HG03280 (cell line): Measurements from ENCODE around the gene PCED1B.

Source experiments
- ATAC-seq: cut with Tn5 transposase; IDR thresholded peaks from one replicate; pipeline ENCODE4 v1.9.1; 2021; ENCODE audit warnings: mild to moderate bottlenecking, moderate library complexity; ENCODE audit not compliant: unreplicated experiment

The PCED1B gene

DNA sequence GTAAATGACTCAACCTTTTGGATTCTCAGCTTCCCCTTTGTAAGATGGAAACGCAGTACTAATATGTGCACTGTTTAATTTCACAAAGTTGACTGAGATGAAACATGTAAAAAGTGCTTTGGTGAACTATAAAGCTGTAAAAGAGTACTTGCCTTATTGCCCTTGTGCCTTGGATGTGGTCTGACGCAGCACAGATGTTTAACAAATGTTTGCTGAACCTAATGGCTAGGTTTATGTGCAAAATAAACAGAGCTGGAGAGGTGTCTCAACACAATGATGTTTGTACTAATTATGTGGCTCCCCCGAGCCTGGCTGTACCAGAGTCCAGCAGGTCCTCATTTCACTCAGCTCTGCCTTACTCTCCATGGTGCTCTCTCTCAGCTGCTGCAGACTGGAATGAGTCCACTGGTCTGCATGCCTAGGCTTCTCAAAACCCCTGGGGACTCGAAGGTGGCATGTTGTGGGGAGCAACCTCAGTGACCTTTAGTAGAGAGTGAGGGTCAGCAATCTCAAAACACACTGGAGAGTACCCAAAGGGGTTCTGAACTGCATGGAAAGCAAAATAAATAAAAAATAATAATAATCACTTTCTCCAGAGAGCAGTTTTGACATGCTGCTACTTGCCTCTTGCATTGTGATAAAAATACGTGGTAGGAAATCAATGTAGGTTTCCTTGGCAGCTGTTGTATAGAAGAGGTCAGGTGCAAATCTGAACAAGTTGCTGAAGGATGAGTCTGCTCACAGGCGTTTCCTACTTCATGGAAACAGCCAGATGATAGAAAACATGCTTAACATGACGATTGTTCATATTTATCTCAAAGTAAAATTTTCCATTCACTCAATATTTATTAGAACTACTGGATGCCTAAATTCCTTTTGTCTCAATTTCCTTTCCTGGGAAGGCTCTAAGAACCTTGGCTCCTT, 8.9 kb downstream of the PCED1B start:
- no peak for ATAC-seq

DNA sequence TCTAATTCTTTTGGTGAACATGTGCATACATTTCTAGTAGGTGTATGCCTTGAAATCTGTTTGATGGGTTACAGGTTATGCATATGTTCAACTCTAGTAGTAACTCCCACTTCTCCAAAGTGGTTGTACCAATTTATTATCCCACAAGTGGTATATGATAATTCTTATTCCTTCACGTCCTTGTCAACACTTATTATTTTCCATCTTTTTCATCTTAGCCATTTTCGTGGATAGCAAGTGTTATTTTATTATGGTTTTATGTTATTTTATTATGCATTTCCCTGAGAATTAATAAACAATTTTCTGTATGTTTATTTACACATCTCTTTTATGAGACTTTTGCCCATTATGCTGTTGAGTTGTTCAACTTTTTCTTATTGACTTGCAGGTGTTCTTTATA, 11.6 kb downstream of the PCED1B start:
- ATAC-seq = no peak

DNA sequence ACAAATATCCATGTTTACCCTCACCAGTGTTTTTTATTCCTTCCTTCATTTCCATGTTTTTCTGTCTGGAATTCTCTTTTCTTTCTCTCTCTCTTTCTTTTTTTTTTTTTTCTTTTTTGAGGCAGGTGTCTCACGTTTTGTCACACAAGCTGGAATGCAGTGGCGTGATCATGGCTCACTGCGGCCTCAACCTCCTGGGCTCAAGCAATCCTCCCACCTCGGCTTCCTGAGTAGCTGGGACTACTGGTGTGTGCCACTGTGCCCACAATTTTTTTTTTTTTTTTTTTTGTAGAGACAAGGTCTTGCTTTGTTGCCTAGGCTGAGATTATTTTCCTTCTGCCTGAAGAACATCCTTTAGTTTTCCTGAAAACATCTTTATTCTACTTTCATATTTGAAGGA, 15.4 kb downstream of the PCED1B start:
- ATAC-seq = no peak

DNA sequence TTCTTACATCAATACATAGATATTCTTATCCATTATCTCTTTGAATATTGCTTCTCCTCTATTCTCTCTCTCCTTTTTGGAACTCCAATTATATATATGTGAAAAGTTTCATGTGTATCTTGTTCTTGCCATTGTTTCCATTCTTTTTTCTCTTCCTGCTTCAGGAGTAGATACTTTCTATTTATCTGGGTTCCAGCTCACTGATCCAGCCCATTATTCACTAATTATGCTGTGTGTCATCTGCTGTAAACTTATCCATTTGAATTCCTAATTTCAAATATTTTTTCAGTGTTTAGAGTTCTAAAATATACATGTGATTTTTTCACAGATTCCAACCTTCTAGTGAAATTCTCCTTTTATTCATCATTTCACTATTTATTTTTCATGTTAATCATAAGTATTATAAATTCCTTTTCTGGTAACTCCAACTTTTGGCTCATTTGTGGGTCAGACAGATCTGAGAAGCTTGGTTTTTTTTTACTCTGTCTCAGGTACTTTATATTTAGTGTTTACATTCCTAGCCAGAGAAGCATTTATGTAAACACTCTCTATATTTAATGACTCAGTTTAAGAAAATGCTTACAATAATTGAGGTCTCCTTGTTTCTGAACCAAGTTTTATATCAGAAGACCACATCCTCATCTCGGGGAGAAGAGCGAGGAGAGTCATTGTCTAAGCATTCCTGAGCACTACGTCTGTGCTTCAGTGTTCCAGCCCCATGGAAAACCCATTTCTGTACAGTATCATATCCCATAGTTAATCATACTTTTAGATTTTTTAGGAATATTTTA, 16.2 kb downstream of the PCED1B start:
- ATAC-seq = no peak

DNA sequence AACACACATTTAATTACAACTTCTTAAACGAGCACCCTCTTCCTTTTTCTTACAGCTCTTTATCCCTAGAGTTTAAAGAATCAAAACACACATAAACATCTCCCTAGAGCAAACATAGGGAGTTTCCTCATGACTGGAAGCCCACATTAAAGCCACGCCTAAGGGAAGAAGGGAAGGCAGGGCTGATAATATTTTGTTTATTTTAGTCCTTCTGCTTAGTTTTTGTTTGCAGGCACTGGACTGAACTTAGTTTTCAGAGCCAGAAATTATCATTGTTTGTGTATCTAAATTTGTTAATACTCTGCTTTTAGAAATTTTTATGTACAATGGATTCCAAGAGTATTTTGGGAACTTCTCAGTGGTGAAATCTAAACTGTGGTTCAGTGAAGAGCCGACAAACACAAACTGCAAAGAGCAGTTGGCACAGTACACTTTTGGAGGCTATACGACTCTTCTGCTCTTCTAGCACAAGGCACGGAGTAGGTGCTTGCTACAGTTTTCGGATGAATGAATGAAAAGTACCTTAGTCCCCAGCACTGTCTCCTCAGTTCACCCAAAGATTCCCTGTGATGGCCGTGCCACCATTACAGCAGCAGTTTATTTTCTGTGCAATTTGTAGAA, 18.0 kb downstream of the PCED1B start:
- no peak for ATAC-seq

DNA sequence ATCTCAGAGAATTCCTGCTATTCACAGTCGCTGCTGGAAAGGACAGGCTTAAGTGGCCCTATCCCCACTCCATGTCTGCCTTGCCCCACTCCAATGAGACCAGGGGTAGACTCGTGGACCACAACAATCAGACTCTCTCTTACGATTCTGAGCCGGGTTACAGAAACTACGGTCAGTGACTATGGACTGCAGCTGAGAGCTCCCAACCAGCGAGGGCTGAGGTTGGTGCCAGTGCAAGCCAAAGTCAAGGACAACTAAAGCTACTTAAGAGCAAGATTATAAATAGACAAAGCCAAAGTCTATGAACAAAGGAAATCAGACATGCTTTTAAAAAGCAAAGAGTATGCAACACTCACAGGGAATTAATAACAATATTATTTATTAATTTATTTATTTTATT, 18.7 kb downstream of the PCED1B start:
- no peak for ATAC-seq

DNA sequence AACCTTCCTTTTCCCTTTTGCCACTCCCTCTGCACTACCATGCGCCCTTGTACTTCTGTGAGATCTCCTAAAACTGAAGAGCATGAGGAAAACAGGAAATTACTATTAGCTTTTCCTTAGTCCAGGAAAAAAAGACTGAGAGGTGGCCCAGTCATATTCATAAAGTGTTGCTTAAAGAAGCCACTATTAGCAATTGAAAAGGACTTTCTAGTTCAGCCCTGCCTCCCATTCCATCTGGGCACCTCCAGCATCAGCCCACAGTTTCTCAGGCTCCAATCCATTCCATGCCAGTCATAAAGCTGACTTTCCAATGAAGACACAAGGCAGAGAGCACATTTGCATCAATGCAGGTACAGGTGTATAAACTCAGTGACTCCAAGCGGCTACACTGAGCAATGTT, 20.2 kb downstream of the PCED1B start:
- no peak for ATAC-seq

DNA sequence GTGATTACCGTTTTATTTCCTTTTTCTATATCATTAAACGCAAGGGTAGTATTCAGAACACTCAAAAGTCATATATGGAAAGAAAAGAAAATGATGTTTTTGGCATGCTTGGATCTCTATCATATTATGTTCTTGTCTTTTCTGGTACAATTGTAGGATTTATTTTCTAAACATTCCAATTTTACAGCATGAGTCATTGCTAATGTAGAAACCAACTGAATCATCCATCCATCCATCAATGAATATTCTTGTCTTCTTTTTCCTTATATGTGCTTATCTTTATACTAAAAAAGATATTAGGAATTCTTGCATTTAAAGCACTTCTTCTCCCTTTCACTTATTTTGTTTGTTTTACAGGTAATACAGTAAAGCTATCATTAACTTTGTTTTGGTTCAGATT, 20.7 kb downstream of the PCED1B start:
- ATAC-seq = no peak

DNA sequence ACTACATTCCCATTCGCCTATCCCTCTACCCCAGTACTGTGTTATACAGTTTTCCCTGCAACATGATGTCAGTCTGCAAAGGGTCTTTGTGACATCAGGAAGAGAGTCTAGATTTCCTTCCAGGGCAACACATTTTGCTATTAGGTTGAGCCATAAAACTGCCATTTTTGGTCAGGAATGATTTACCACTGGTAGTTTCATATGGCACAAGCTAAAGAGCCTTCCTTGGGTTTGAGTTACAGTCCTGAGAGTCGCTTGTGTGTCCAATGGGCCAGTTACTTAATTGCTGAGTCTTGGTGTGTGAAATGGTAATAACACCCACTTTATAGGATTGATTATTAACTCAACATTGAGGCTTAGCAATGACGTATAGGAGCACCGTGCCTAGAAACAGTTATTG, 23.0 kb downstream of the PCED1B start:
- ATAC-seq = no peak

DNA sequence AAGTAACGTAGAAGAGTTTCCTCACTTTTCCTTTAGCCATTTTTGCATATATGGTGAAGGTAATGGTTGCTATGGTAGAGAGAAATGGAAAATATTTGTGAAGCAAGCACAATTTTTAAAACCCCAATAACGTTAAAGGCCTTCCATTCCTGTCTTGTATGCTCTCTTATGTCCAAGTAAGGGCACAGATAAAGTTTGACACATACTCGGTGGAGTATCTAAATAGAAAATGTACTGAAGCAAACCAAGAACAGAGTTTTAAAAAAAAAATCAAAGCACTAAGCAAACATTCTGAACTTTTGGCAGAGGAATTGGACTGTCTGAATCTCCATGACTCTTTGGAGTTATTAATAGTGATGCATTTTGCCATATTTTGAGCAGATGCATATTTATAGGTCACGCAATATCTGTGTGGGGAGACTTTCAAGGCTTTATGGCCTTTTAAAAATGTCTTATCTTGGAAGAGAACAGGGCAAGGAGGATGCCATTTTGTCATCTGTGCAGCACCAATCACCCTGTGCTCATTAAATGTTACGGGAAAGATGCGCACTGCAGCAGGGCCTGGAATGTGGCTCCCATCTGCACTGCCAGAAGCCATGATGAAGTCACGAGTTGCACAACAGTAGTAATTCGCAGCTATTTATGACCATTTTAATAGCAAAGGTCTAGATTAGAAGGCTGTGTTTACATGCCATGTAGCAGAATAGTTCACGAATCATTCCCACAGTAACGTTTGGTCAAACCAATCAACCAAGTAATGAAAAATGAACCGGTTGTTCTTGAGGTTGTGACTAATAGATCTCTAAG, 23.6 kb downstream of the PCED1B start:
- no peak for ATAC-seq

DNA sequence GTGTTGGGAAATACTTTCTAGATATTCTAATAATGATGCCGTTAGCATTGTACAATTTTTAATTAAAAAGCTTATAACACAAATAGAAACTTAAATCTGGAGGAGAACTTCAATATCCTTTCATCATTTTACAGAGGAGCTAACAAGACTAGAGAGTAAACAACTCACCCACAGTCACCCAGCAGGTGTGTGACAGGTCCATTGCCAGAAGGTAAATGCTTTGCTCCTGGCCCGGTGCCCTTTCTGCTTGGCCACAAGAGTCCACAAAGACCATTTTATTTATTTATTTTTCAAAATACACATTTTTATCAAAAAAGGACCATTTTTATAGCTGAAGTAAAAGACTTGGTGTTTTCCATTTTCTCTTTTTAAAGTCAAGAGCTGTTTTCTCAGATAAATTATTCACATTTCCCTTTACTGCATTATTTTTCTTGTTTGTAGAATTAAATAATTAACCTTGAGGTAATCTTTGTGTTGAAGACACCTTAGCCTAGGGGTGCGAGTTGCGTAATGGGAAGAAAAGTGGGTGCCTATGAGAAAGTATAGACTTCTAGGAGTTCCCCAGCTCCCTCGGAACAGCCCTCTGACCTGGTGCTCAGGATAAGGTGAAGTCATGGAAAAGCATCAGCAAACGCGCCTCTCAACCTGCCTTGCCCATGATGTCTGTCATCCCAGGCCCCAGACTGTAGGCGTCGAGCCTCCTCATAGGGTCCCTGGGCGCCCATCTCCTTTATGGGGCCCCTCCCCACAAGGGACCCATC, 26.7 kb downstream of the PCED1B start:
- no peak for ATAC-seq

DNA sequence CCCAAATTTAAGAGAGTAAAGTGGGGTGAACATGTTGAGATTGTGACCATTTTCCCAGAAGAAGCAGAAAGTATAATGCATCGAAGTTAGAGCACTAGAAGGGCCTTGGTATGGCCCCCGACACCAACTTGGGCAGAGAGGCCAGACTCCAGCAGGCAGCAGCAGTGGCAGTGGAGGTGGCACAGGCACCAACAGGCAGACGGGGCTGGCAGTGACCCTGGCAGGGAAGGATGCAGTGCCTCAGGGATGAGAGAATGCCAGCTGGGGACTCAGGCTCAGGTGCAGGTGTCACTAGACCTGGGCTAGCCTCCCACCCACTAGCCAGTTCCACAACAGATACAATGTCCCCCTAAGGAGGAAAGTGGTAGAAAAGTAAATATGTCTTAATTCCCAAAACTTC, 28.0 kb downstream of the PCED1B start:
- ATAC-seq = no peak

DNA sequence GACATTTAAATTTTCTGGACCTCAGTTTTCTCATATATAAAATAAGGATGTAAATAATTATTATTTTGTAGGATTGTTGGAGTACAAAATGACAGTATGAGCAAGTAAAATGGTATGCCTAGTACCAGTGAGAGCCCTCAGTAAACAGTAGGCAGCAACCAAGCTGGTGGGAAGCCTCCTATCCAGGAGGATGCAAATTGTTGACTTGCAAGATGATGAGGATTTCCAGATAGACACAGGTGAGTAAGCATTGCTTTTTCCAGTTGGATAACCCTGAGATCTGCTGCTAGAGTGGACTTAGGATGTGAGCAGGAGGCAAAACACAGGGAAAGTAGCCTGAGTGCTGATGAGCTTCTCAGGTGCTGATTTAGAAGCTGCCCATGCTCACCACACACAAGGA, 28.5 kb downstream of the PCED1B start:
- no peak for ATAC-seq

DNA sequence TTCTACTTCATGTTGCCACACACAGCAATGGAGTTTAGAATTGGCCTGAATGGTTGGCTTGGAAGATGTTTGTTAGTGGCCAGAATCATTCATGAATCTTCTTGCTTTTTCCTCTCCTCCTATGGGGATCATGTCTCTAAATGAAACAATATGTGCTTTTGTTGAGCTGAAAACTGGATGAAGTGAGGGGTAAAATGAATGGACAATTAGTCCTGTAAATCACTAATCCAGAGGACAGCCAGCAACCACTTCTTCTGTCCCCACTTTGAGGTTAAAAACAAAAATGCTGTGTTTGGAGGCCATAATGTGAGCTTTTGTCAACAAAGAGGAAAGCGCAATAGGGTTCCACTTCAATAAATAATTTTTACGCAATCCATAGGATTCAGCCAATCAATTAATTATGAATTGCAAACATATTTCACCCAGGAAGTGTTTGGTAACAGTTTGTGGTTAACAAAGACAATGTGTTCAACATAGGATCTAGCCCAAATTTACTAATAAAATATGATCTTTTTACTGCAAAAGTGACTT, 30.7 kb downstream of the PCED1B start:
- no peak for ATAC-seq

DNA sequence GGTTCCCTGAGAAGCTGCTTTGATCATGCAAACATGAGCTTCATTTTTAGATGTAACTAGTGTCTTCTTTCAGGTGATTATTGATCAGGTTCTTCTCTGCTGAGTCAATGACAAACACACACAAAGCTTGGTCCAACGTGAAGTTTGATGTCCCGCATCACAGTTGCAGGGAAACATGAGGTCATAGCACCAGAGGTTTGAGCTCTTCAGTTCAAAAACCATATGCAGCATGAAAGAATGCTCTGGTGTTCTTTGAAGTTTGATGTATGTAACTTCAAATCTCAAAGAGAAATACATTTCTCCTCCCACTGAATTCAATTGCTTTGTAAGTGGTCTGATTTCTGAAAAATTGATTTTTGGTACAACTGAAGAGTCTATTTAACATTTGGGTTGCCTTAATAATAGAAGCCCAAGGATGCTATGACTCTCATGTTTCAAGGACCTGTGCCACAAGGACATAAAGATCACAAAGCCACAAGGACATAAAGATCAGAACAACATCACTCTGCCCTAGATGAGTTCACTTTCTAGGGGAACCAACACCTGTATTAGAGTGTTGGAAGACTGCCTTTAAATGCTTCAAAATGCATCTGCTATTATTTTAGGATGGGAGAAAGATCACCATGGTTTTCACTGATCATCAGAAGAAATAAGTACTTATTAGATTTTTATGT, 31.4 kb downstream of the PCED1B start:
- no peak for ATAC-seq

DNA sequence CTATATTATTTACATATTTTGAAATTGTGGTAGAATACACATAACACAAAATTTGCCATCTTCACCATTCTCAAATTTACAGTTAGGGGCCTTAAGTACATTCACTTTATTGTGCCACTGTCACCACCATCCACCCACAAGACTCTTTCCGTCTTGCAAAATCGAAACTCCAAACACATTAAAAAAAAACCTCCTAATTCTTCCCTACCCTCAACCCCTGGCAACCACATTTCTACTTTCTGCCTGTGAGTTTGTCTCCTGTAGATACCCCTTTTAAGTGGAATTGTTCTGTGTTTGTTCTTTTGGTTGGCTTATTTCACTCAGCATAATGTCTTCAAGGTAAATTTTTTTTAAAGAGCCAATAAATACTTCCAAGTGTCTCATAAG, 32.0 kb downstream of the PCED1B start:
- ATAC-seq = no peak

DNA sequence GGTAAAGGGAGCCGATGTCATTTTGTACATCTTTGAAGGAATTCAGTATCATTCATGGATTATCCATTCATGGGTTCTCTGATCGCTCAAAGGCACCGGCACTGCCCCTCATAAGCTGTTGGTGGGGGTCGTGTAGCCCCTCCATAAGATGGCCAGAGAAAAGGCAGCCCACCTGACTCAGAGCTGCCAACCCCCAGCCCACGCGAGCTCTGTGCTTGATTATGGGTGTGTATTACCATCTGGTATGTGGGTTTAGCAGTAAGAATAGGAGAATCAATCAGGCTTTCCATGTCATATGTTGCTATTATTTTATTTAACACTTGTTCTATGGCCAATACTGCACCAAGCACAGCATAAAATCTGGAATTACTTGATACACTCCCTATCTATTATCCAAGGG, 32.4 kb downstream of the PCED1B start:
- no peak for ATAC-seq

DNA sequence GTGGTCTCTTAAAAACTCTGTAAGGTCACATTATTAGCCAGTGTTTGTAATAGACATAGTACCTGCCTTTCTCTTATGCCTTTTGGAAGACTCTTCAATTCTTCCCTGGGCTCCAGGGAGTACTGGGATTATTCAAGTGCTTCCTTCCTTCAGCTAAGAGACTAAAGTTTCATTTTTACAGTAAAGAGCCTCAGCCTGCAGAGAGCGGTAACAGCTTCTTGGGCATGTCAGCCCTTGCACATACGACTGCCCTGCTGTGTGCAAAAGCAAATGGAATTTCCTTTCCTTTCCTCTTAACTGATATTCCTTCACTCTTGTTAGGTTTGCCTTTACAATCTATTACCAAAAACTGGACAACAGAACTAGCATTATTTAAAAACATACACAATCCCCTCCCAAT, 33.3 kb downstream of the PCED1B start:
- no peak for ATAC-seq

DNA sequence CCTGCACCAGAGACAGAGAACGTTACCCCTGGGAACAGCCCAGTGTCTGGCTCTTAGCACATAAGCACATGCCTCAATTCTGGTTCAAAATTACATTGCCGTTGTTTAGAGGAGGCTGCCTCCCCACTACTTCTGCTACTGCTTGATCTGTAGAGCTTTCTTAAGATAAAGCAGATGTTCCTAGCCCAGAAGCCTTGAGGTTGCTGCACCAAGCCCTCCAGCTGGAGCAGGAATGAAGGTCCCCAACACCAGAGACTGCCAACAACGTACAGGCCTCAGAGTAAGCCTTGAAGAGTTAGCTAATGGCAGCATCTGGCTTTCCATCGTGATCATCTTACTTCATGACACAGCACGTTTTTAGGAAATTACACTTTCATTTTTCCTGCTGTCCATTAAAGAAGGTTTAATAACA, 35.1 kb downstream of the PCED1B start:
- no peak for ATAC-seq
